PC-9 (cell line): ENCODE measurements around the gene CACNA1I. TPM values are rescaled to one million over a fixed set of nuclear protein-coding genes. Genes with fewer than 3 reads are reported as not detected.

Experiments
- BruUV-seq: library from RNA; stranded (reverse); fragments of 400-500 nt; replicated peaks from 2 replicates; lab custom pipeline; 2021; lab: Mats Ljungman, UMichigan
- CTCF ChIA-PET: fragments of 300-600 bp; sonication (Branson Sonifier 250); formaldehyde crosslinking; loops from one replicate; lab custom pipeline; 2022; ENCODE audit warnings: antibody characterized with exemption; lab: Charles Lee
- POLR2A ChIA-PET: fragments of 300-600 bp; sonication (Branson Sonifier 250); formaldehyde crosslinking; loops from one replicate; lab custom pipeline; 2022; ENCODE audit warnings: antibody characterized with exemption; ENCODE audit not compliant: unreplicated experiment; lab: Charles Lee
- DNase-seq, 2 experiments: peaks; one replicate each; pipeline versions ENCODE4 v3.0.0 to v3.0.0-alpha.2; 2015 to 2022; ENCODE audit warnings: mixed read lengths in 1 of 2
- H2AFZ ChIP-seq: fragments of 200-600 bp; sonication (generic); 2 replicates; pipeline ENCODE4 v1.8.1; 2017; ENCODE audit warnings: antibody characterized with exemption
- H3F3A ChIP-seq: fragments of 200-600 bp; sonication (generic); 2 replicates; pipeline ENCODE4 v1.8.1; 2017; ENCODE audit warnings: antibody characterized with exemption, mild to moderate bottlenecking, low read depth; ENCODE audit not compliant: insufficient read depth
- H3K27ac ChIP-seq: fragments of 200-600 bp; sonication (generic); 2 replicates; pipeline ENCODE4 v1.6.1; 2016; ENCODE audit warnings: mixed run types
- H3K27me3 ChIP-seq: fragments of 200-600 bp; sonication (generic); 2 replicates; pipeline ENCODE4 v1.6.1; 2016; ENCODE audit warnings: low read depth, mixed run types; ENCODE audit not compliant: insufficient read depth
- H3K36me3 ChIP-seq: fragments of 200-600 bp; sonication (generic); 2 replicates; pipeline ENCODE4 v1.6.1; 2016; ENCODE audit warnings: low read depth, mixed run types
- H3K4me1 ChIP-seq: fragments of 200-600 bp; sonication (generic); replicated peaks from 2 replicates; pipeline ENCODE4 v1.6.1; 2016; ENCODE audit warnings: mixed run types; ENCODE audit not compliant: insufficient read depth
- H3K4me2 ChIP-seq: fragments of 200-600 bp; sonication (generic); 2 replicates; pipeline ENCODE4 v1.6.1; 2017; ENCODE audit warnings: mixed run types
- H3K4me3 ChIP-seq: fragments of 200-600 bp; sonication (generic); 2 replicates; pipeline ENCODE4 v1.6.1; 2016; ENCODE audit warnings: mixed run types
- H3K79me2 ChIP-seq: fragments of 200-600 bp; sonication (generic); 2 replicates; pipeline ENCODE4 v1.6.1; 2017; ENCODE audit warnings: low read depth, mixed run types
- H3K9me2 ChIP-seq: fragments of 200-600 bp; sonication (generic); 2 replicates; pipeline ENCODE4 v1.8.1; 2017; ENCODE audit warnings: mild to moderate bottlenecking; ENCODE audit not compliant: insufficient read depth
- H3K9me3 ChIP-seq: fragments of 200-600 bp; sonication (generic); 2 replicates; pipeline ENCODE4 v1.8.1; 2016; ENCODE audit warnings: low read depth; ENCODE audit not compliant: insufficient read depth
- H4K20me1 ChIP-seq: fragments of 200-600 bp; sonication (generic); 2 replicates; pipeline ENCODE4 v1.8.1; 2017; ENCODE audit not compliant: insufficient read depth
- CTCF ChIP-seq: fragments of 200-600 bp; sonication (generic); conservative IDR thresholded peaks from 2 replicates; pipeline ENCODE4 v1.6.1; 2017; ENCODE audit warnings: mixed run types, antibody characterized with exemption, mild to moderate bottlenecking, moderate library complexity
- EZH2 ChIP-seq: fragments of 200-600 bp; sonication (generic); IDR thresholded peaks from 2 replicates; pipeline ENCODE4 v1.8.0; 2017; ENCODE audit warnings: antibody characterized with exemption, low read depth
- intact Hi-C: fragments of 100-400 bp; cut with micrococcal nuclease; formaldehyde crosslinking; loops from one replicate; pipeline ENCODE4 v1.10.0; 2022; ENCODE audit not compliant: unreplicated experiment
- total RNA-seq: library from RNA; stranded (reverse); gene quantifications from 2 replicates; pipeline ENCODE4 v1.2.3, GENCODE V29; 2021

CACNA1I gene
- total RNA-seq, 1 experiment from 2014 or later, result 2.8 TPM

- H3K4me2 ChIP-seq, result peak overlapping the region; percentile 74
- DNase-seq, result no peak
- no TSS peak for BruUV-seq
Measured at GRCh38 chr22:39593066-39593930, 22.7 kb downstream of the CACNA1I start.

DNA sequence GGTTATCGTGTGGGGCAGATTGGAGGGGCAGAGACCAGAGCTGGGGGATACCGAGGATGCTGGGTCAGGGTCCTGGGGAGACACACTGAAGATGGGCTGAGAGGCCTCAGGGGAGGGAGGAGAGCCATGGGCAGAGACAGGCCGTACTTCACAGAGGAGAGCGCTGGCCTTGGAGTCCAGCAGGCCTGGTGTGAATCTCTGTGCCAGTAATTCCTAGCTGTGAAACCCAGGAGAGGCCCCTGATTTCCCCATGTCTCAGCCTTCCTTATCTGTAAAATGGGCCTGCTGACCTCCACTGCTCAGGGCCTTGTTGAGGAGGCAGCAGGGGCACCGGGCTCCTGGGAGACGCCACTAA is 23.4 kb downstream of the CACNA1I start:
- no peaks in the 10 kb centered on the region for H3K9me2 ChIP-seq
- no peak overlapping the region for H3K4me3 ChIP-seq
- TF ChIP-seq EZH2 (no peak), CTCF (no peak)
- no peaks in the 10 kb centered on the region for H3K27me3 ChIP-seq
- H3K4me1 ChIP-seq, result peaks cover 33% of the 10 kb centered on the region
- no peaks in the 10 kb centered on the region for H3K36me3 ChIP-seq
- intact Hi-C loops, result loop anchor here (2.0 to 5.0 kb wide), 2 partner anchors 19 to 68 kb away; no protein-coding TSS in a partner anchor
- POLR2A ChIA-PET, result no interaction called here
- H3K9me3 ChIP-seq, result no peaks in the 10 kb centered on the region
- no peaks in the 10 kb centered on the region for H3K79me2 ChIP-seq
- peaks cover 35% of the 10 kb centered on the region; the same call in 1 of the 2 replicates for H3F3A ChIP-seq
- BruUV-seq, result no TSS peak
- CTCF ChIA-PET, result no interaction called here
- DNase-seq, result no peak
- no peaks in the 10 kb centered on the region; the same call in 1 of the 2 replicates for H4K20me1 ChIP-seq
- no peak overlapping the region for H3K27ac ChIP-seq
- H2AFZ ChIP-seq, result no peak overlapping the region
- H3K4me2 ChIP-seq, result no peak overlapping the region

More at GRCh38 chr22:39593066-39593930, 22.7 kb downstream of the CACNA1I start:
- ChIA-PET POLR2A (interaction anchor here (0.7 kb wide), 1 partner anchor 42 kb away, joined by 4 read pairs; no protein-coding TSS in a partner anchor), CTCF (interaction anchor here (0.7 kb wide), 2 partner anchors 42 to 431 kb away, joined by 3 read pairs; no protein-coding TSS in a partner anchor)
- H3K27ac ChIP-seq, result peak overlapping the region; percentile 60
- no peaks in the 10 kb centered on the region for H3K27me3 ChIP-seq
- peaks cover 35% of the 10 kb centered on the region; the same call in 1 of the 2 replicates for H3F3A ChIP-seq
- intact Hi-C loops, result loop anchor here (2.0 to 5.0 kb wide), 2 partner anchors 18 to 69 kb away; no protein-coding TSS in a partner anchor
- no peaks in the 10 kb centered on the region for H3K79me2 ChIP-seq
- H4K20me1 ChIP-seq, result no peaks in the 10 kb centered on the region; the same call in 1 of the 2 replicates
- H3K36me3 ChIP-seq, result no peaks in the 10 kb centered on the region
- peaks cover 30% of the 10 kb centered on the region for H3K4me1 ChIP-seq
- H3K4me3 ChIP-seq, result no peak overlapping the region; the same call in 1 of the 2 replicates
- no peak for TF ChIP-seq EZH2
- TF ChIP-seq CTCF, result no peak
- no peaks in the 10 kb centered on the region for H3K9me2 ChIP-seq
- H2AFZ ChIP-seq, result no peak overlapping the region
- no peaks in the 10 kb centered on the region for H3K9me3 ChIP-seq

DNA sequence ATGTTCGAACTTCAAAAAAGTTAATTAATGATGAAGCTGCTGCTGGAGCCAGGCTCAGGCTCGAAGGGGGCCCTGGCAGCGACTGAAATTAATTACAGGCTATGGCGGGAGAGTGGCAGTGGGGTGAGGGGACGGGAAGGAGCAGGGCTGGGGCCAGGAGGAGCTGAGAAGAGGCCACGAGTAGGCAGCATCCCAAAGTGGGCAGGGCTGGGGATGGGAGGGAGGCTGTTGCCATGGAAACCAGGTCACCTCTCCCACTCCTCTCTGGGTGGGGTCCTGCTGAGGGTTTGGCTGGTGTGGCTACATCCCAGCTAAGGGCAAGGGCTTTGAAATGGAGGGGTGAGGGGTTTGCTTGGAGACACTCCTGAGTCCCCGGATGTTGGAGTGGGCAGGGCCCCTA is 23.9 kb downstream of the CACNA1I start:
- Histone ChIP-seq H3K4me3 (no peak overlapping the region), H3K9me2 (no peaks in the 10 kb centered on the region), H4K20me1 (no peaks in the 10 kb centered on the region; the same call in 1 of the 2 replicates), H3K4me2 (no peak overlapping the region), H3K79me2 (no peaks in the 10 kb centered on the region), H2AFZ (no peak overlapping the region), H3K4me1 (peaks cover 33% of the 10 kb centered on the region), H3K9me3 (no peaks in the 10 kb centered on the region), H3K27me3 (no peaks in the 10 kb centered on the region), H3K36me3 (no peaks in the 10 kb centered on the region), H3F3A (peaks cover 35% of the 10 kb centered on the region; the same call in 1 of the 2 replicates), H3K27ac (no peak overlapping the region)
- POLR2A ChIA-PET, result no interaction called here
- no peak for DNase-seq
- no peak for TF ChIP-seq EZH2
- no peak for TF ChIP-seq CTCF
- intact Hi-C loops, result loop anchor here (5.0 kb wide), 1 partner anchor 68 kb away; no protein-coding TSS in a partner anchor
- CTCF ChIA-PET, result no interaction called here
- BruUV-seq, result no TSS peak
